K562 (cell line): ENCODE measurements around the gene SNX33. TPM values are rescaled to one million over a fixed set of nuclear protein-coding genes. Genes with fewer than 3 reads are reported as not detected.

Source experiments
- ATAC-seq: fragments of 200-7000 bp; cut with Tn5 transposase; 3 replicates; pipeline ENCODE4 v1.9.1; 2020; ENCODE audit warnings: moderate library complexity
- BruUV-seq: library from RNA; stranded (reverse); fragments of 400-500 nt; replicated peaks from 2 replicates; lab custom pipeline; 2021; lab: Mats Ljungman, UMichigan
- CTCF ChIA-PET: fragments of 300-600 bp; formaldehyde crosslinking; extraction: SDS; loops from one replicate; lab custom pipeline; 2021; ENCODE audit warnings: low intra/inter-chr PET ratio; lab: Yijun Ruan, JAX
- POLR2A ChIA-PET: fragments of 300-600, 350-650 bp; sonication (Branson Sonifier 250); formaldehyde crosslinking; extraction: SDS; loops from one replicate; lab custom pipeline; 2021; ENCODE audit warnings: antibody characterized with exemption, inconsistent platforms; lab: Yijun Ruan, JAX
- DNase-seq, 4 experiments: peaks; one replicate each; pipeline versions ENCODE4 v3.0.0 to v3.0.0-alpha.2; 2011 to 2018; ENCODE audit warnings: low spot score in 3 of 4, mixed read lengths in 3 of 4; ENCODE audit errors: extremely low read depth in 1 of 4
- FAIRE-seq: peaks from 2 replicates; lab custom pipeline; 2011; peaks lifted over from hg19 to GRCh38; lab: Jason Lieb, UNC
- H2AFZ ChIP-seq: 2 replicates; pipeline ENCODE4 v1.6.0; 2011; ENCODE audit warnings: low read depth, low read length, control low read depth, inconsistent platforms
- H3K27ac ChIP-seq: fragments of 200-600 bp; 3 replicates; pipeline ENCODE4 v1.8.0; 2011; ENCODE audit warnings: low read depth, mild to moderate bottlenecking, control low read depth, inconsistent platforms, low read length, moderate library complexity, mixed read lengths; ENCODE audit errors: extremely low read depth
- H3K27me3 ChIP-seq, 2 experiments: fragments of 300-600 bp in 1 of 2; 2 replicates in 1 of 2; 3 replicates in 1 of 2; pipeline versions ENCODE4 v1.6.0 to v1.8.0; 2011; ENCODE audit warnings: inconsistent platforms in 2 of 2, low read length in 2 of 2, mild to moderate bottlenecking in 1 of 2, mixed read lengths in 1 of 2, moderate library complexity in 1 of 2; ENCODE audit not compliant: control insufficient read depth in 2 of 2, insufficient read depth in 2 of 2
- H3K36me3 ChIP-seq: fragments of 300-600 bp; 3 replicates; pipeline ENCODE4 v1.8.0; 2011; ENCODE audit warnings: mild to moderate bottlenecking, low read length, inconsistent platforms; ENCODE audit not compliant: control insufficient read depth, insufficient read depth
- H3K4me1 ChIP-seq, 2 experiments: fragments of 200-600 bp in 1 of 2; replicated peaks in 1 of 2; 2 replicates in 1 of 2; 3 replicates in 1 of 2; pipeline versions ENCODE4 v1.5.1 to v1.8.0; 2011; ENCODE audit warnings: inconsistent platforms in 2 of 2, low read length in 2 of 2, mild to moderate bottlenecking in 1 of 2, mixed read lengths in 1 of 2, moderate library complexity in 1 of 2; ENCODE audit not compliant: control insufficient read depth in 2 of 2, insufficient read depth in 2 of 2
- H3K4me2 ChIP-seq: 2 replicates; pipeline ENCODE4 v1.6.1; 2011; ENCODE audit warnings: low read length, control low read depth, inconsistent platforms, mixed read lengths; ENCODE audit not compliant: insufficient read depth
- H3K4me3 ChIP-seq: fragments of 200-600 bp; sonication (generic), shearing (Covaris generic); 2 replicates; pipeline ENCODE4 v1.5.1; 2016; ENCODE audit warnings: control low read depth, inconsistent platforms
- H3K79me2 ChIP-seq: fragments of 200-600 bp; 3 replicates; pipeline ENCODE4 v1.8.0; 2011; ENCODE audit warnings: low read length, inconsistent platforms; ENCODE audit not compliant: control insufficient read depth, insufficient read depth
- H3K9ac ChIP-seq, 2 experiments: 2 replicates each; pipeline versions ENCODE4 v1.6.0 to v1.6.1; 2011; ENCODE audit warnings: low read depth in 2 of 2, low read length in 2 of 2, control low read depth in 1 of 2, inconsistent platforms in 1 of 2, mild to moderate bottlenecking in 1 of 2, mixed read lengths in 1 of 2; ENCODE audit not compliant: insufficient read depth in 1 of 2
- H3K9me1 ChIP-seq: one replicate; pipeline ENCODE4 v1.6.0; 2011; ENCODE audit warnings: inconsistent platforms, mild to moderate bottlenecking, low read length, moderate library complexity; ENCODE audit not compliant: control insufficient read depth, insufficient read depth
- H3K9me3 ChIP-seq: replicated peaks from 2 replicates; pipeline ENCODE4 v1.5.1; 2011; ENCODE audit warnings: low read depth, low read length, inconsistent platforms; ENCODE audit not compliant: control insufficient read depth, insufficient read depth
- H4K20me1 ChIP-seq: replicated peaks from 2 replicates; pipeline ENCODE4 v1.6.1; 2011; ENCODE audit warnings: low read length, inconsistent platforms, mixed read lengths; ENCODE audit not compliant: control insufficient read depth, insufficient read depth
- ATF7 ChIP-seq: fragments of 450-650 bp; IDR thresholded peaks from 2 replicates; pipeline ENCODE4 v1.7.1; 2014; ENCODE audit warnings: mild to moderate bottlenecking, moderate library complexity
- GABPB2 ChIP-seq: fragments of 250-450 bp; sonication (Bioruptor Pico); conservative IDR thresholded peaks from 2 replicates; pipeline ENCODE4 v1.5.1; 2021; ENCODE audit warnings: mild to moderate bottlenecking
- HINFP ChIP-seq: fragments of 450-650 bp; conservative IDR thresholded peaks from 2 replicates; pipeline ENCODE4 v1.6.1; 2016; ENCODE audit warnings: missing genetic modification characterization, low read depth, mild to moderate bottlenecking, control low read depth, missing compliant biosample characterization
- HMG20A ChIP-seq: fragments of 450-650 bp; formaldehyde crosslinking; conservative IDR thresholded peaks from 2 replicates; pipeline ENCODE4 v1.4.0; 2020; ENCODE audit warnings: mild to moderate bottlenecking, mixed read lengths
- LCOR ChIP-seq: sonication (generic); formaldehyde crosslinking; IDR thresholded peaks from 2 replicates; pipeline ENCODE4 v1.8.0; 2022; ENCODE audit warnings: mild to moderate bottlenecking, missing genetic modification reagents
- MCM5 ChIP-seq: fragments of 450-650 bp; IDR thresholded peaks from 2 replicates; pipeline ENCODE4 v1.6.1; 2016; ENCODE audit warnings: low read depth
- MNT ChIP-seq, 2 experiments: fragments of 450-650 bp; conservative IDR thresholded peaks; 2 replicates each; pipeline ENCODE4 v1.6.1; 2017; ENCODE audit warnings: mild to moderate bottlenecking in 2 of 2, moderate library complexity in 2 of 2
- MYBL2 ChIP-seq, 2 experiments: fragments of 450-650 bp in 1 of 2; sonication (generic) in 1 of 2; formaldehyde crosslinking in 1 of 2; IDR thresholded peaks; 2 replicates each; pipeline versions ENCODE4 v1.6.1 to v1.8.1; 2017 to 2022; ENCODE audit warnings: borderline replicate concordance in 1 of 2, inconsistent platforms in 1 of 2, low read depth in 1 of 2, mild to moderate bottlenecking in 1 of 2, missing genetic modification reagents in 1 of 2, moderate library complexity in 1 of 2
- NR3C1 ChIP-seq: sonication (generic); formaldehyde crosslinking; IDR thresholded peaks from 2 replicates; pipeline ENCODE4 v1.8.1; 2022; ENCODE audit warnings: missing genetic modification reagents
- SREBF1 ChIP-seq: fragments of 150-350 bp; IDR thresholded peaks from 2 replicates; pipeline ENCODE4 v1.6.1; 2014; ENCODE audit warnings: antibody characterized with exemption, low read depth, low read length, borderline replicate concordance
- TRIM28 ChIP-seq: fragments of 450-650 bp; IDR thresholded peaks from 2 replicates; pipeline ENCODE4 v1.6.1; 2017
- XRCC3 ChIP-seq: fragments of 450-650 bp; IDR thresholded peaks from 2 replicates; pipeline ENCODE4 v1.6.1; 2017; ENCODE audit warnings: mild to moderate bottlenecking, moderate library complexity
- ZKSCAN1 ChIP-seq: fragments of 150-350 bp; IDR thresholded peaks from 2 replicates; pipeline ENCODE4 v1.6.1; 2016; ENCODE audit warnings: low read depth, low read length
- WGBS: fragments of 100-300 bp; shearing (Covaris generic); methylation state at CpG from one replicate; pipeline ENCODE4 v1.1.6; 2016; ENCODE audit warnings: low coverage, mixed read lengths; ENCODE audit not compliant: insufficient coverage; ENCODE audit errors: missing lambda C conversion rate; 5-methylcytosine and 5-hydroxymethylcytosine counted together
- in situ Hi-C: fragments of 300-500 bp; cut with MboI; formaldehyde crosslinking; loops from 4 replicates; pipeline ENCODE4 v1.15.0; 2018; ENCODE audit warnings: inconsistent platforms, mixed read lengths
- intact Hi-C: fragments of 100-400 bp; cut with micrococcal nuclease; formaldehyde crosslinking; loops from 2 replicates; pipeline ENCODE4 v1.14.2; 2022
- polyA plus RNA-seq, 8 experiments: library from polyadenylated mRNA; depleted of rRNA in 4 of 8; stranded (reverse) in 5 of 8; unstranded in 3 of 8; fragments of >200 nt; fragmentation: Nextera tagmentation in 2 of 8; fragmentation: Illumina TruSeq in 1 of 8; extraction: Ambion mirVana in 2 of 8; extraction: Trizol in 1 of 8; gene quantifications; 2 replicates each; pipeline versions ENCODE4 v1.2.1 to v1.2.3, GENCODE V29; 2011 to 2014; ENCODE audit warnings: inconsistent platforms in 1 of 8, missing spikeins in 1 of 8
- total RNA-seq, 7 experiments: library from RNA; depleted of rRNA in 6 of 7; stranded (reverse); fragments of >200 nt in 6 of 7; fragmentation: Illumina TruSeq in 2 of 7; extraction: Trizol in 2 of 7; gene quantifications; 2 replicates each; pipeline versions ENCODE4 v1.2.1 to v1.2.3, GENCODE V29; 2011 to 2021; ENCODE audit warnings: low replicate concordance in 1 of 7
- TF ChIP-seq, protein P1 (sequence below): IDR thresholded peaks from 3 replicates; pipeline ENCODE4 v1.6.1; 2011; ENCODE audit warnings: borderline replicate concordance, mild to moderate bottlenecking; ENCODE audit not compliant: insufficient read length, insufficient read depth
- TF ChIP-seq, protein P2 (sequence below): sonication (generic); formaldehyde crosslinking; IDR thresholded peaks from 2 replicates; pipeline ENCODE4 v1.8.1; 2022; ENCODE audit warnings: missing genetic modification reagents

The SNX33 gene
- total and polyA plus RNA-seq, 9 of the 15 experiments (the other 6 are each of a cell fraction or from before 2014, with no cell fraction given): 1.4 to 14.1 (median 8.2) TPM

DNA sequence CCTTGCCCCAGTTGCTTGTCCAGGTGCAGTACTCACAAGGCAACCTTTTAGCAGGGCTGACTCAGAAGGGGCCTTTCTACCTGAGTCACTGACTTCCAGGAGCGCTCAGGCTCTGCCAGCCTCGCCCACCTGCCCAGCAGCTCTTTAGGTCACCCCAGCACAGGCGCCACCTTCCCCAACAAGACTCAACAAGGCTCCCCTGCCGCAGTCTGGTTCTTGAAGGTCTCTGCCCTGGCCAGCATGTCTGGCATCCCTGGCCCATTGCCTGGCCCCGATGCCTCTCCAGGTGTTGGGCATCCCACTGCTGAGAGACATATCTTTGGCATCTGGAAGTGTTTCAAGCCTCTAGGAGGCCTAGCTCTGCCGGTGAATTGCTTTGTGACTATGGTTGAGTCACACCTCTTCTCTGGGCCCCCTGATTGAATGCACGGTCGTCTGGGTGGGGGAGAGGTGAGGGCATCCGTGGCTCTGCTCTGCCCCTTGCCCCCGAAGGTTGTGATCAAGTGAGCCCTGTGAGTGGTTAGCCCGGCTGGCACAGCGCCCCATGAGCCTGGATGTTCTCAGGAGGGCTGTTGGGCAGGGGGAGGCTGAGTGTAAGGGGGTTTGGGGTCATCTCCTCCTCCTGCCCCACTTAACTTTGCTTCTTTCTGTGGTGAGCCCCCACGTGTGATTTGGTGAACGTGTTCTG, 21.6 kb downstream of the SNX33 start:
- Histone ChIP-seq H3K4me3 (no peak overlapping the region), H3K27ac (no peak overlapping the region), H3K9me3 (no peaks in the 10 kb centered on the region), H3K36me3 (no peaks in the 10 kb centered on the region), H3K4me2 (no peak overlapping the region), H3K9ac (peak overlapping the region in 1 of 2 experiments; percentile 83; a peak in 3 of 4 replicates), H3K79me2 (no peaks in the 10 kb centered on the region), H3K27me3 (no peaks in the 10 kb centered on the region), H3K9me1 (peaks cover 3% of the 10 kb centered on the region), H4K20me1 (peaks cover 6% of the 10 kb centered on the region), H2AFZ (no peak overlapping the region), H3K4me1 (peaks cover 10 to 38% of the 10 kb centered on the region in 2 experiments; a peak in 4 of 5 replicates)
- TF ChIP-seq SREBF1 (no peak), XRCC3 (no peak), LCOR (CRISPR knock-in tag) (no peak), HINFP (no peak), TRIM28 (no peak), MCM5 (no peak), MYBL2 (IDR thresholded peaks at IDR 0.05; ENCODE audit: low read depth) (no peak), MYBL2 (CRISPR knock-in tag; IDR thresholded peaks at IDR 0.05; ENCODE audit: borderline replicate concordance) (no peak), ZKSCAN1 (no peak), NR3C1 (CRISPR knock-in tag) (no peak), ATF7 (no peak), HMG20A (no peak), MNT (conservative IDR thresholded peaks at IDR 0.05) (no peak), GABPB2 (CRISPR knock-in tag) (no peak)
- TF ChIP-seq, protein P1, sequence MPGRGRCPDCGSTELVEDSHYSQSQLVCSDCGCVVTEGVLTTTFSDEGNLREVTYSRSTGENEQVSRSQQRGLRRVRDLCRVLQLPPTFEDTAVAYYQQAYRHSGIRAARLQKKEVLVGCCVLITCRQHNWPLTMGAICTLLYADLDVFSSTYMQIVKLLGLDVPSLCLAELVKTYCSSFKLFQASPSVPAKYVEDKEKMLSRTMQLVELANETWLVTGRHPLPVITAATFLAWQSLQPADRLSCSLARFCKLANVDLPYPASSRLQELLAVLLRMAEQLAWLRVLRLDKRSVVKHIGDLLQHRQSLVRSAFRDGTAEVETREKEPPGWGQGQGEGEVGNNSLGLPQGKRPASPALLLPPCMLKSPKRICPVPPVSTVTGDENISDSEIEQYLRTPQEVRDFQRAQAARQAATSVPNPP: no peak
- TF ChIP-seq, protein P2, sequence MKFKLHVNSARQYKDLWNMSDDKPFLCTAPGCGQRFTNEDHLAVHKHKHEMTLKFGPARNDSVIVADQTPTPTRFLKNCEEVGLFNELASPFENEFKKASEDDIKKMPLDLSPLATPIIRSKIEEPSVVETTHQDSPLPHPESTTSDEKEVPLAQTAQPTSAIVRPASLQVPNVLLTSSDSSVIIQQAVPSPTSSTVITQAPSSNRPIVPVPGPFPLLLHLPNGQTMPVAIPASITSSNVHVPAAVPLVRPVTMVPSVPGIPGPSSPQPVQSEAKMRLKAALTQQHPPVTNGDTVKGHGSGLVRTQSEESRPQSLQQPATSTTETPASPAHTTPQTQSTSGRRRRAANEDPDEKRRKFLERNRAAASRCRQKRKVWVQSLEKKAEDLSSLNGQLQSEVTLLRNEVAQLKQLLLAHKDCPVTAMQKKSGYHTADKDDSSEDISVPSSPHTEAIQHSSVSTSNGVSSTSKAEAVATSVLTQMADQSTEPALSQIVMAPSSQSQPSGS (CRISPR knock-in tag): no peak
- FAIRE-seq (no peak), ATAC-seq (no peak), DNase-seq (no peak)
- intact Hi-C loops: no loop called here
- ChIA-PET POLR2A (interaction anchor here (0.6 to 1.4 kb wide), 4 partner anchors 9 to 211 kb away, joined by 3 to 14 read pairs (median 4); partner anchors contain the start of gene SNX33), CTCF (no interaction called here)
- in situ Hi-C loops: no loop called here
- BruUV-seq: no TSS peak
- WGBS: 59% methylated on average over 12 of the region's 14 CpGs
